ENCODE results near the gene CMKLR1. TPM values are rescaled to one million over a fixed set of nuclear protein-coding genes. Genes with fewer than 3 reads are reported as not detected.

The CMKLR1 gene
- under 0.01 and 0.67 TPM in 2 replicates for total RNA-seq

GRCh38 chr12:108338915-108339657 is at the start of gene CMKLR1:
Gene CMKLR1 (minus strand): TSS chr12:108339311. CDS start chr12:108293591, 45,720 bp downstream.

Other genes starting within 250 kb of the CMKLR1 start
- not detected in 2 replicates for gene WSCD2, start 210.0 kb downstream of the CMKLR1 start, total RNA-seq
- gene FICD, start 176.0 kb upstream of the CMKLR1 start, total RNA-seq: 2.4 and 3.6 TPM in 2 replicates
- 27.5 and 34.8 TPM in 2 replicates for gene SART3, start 221.9 kb upstream of the CMKLR1 start, total RNA-seq
- gene ISCU, start 223.3 kb upstream of the CMKLR1 start, total RNA-seq: 84.1 and 97.3 TPM in 2 replicates